ENCODE measurements around the gene KCNK10. TPM values are rescaled to one million over a fixed set of nuclear protein-coding genes. Genes with fewer than 3 reads are reported as not detected.

Gene KCNK10
- total RNA-seq, 6 donors from 2014 or later = 0.13 to 0.30 TPM; not detected in 4

DNA sequence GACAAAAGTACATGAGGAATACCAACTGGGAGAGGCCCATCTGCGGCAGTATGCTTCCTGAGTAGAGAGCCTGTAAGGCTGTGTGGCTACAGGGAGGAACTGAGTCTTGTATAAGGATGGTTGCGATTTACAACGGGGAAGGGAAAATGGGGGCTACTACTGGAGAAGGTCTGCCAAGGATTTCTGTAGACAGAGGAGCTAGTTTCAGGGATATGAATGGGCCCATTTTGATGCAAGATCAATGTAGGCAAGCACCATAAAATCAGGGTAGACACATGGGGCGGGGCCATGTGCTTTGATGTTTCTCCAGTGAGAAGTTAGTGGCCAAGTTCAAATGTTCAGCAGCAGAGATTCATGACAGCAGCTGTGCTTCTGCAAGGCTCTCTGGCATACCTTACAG lies 168.7 kb downstream of the KCNK10 start:
- no peaks in the 10 kb centered on the region for H3K9me3 ChIP-seq
- DNase-seq = no peak
- TF ChIP-seq POLR2A (IDR thresholded peaks at IDR 0.05) (no peak), EP300 (IDR thresholded peaks at IDR 0.05) (no peak), POLR2AphosphoS5 (IDR thresholded peaks at IDR 0.05) (no peak)
- TF ChIP-seq, protein P1, sequence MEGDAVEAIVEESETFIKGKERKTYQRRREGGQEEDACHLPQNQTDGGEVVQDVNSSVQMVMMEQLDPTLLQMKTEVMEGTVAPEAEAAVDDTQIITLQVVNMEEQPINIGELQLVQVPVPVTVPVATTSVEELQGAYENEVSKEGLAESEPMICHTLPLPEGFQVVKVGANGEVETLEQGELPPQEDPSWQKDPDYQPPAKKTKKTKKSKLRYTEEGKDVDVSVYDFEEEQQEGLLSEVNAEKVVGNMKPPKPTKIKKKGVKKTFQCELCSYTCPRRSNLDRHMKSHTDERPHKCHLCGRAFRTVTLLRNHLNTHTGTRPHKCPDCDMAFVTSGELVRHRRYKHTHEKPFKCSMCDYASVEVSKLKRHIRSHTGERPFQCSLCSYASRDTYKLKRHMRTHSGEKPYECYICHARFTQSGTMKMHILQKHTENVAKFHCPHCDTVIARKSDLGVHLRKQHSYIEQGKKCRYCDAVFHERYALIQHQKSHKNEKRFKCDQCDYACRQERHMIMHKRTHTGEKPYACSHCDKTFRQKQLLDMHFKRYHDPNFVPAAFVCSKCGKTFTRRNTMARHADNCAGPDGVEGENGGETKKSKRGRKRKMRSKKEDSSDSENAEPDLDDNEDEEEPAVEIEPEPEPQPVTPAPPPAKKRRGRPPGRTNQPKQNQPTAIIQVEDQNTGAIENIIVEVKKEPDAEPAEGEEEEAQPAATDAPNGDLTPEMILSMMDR (IDR thresholded peaks at IDR 0.05) = no peak
- 86 to 99% methylated on average over 4 of the region's 4 CpGs for WGBS, 2 donors
- no peak overlapping the region for H3K4me3 ChIP-seq
- ATAC-seq (ENCODE audit: low FRiP score in 2 of 2) = no peak
- H3K36me3 ChIP-seq = no peaks in the 10 kb centered on the region
- no peaks in the 10 kb centered on the region for H3K4me1 ChIP-seq
- H3K27ac ChIP-seq = no peak overlapping the region
- no peaks in the 10 kb centered on the region for H3K27me3 ChIP-seq

DNA sequence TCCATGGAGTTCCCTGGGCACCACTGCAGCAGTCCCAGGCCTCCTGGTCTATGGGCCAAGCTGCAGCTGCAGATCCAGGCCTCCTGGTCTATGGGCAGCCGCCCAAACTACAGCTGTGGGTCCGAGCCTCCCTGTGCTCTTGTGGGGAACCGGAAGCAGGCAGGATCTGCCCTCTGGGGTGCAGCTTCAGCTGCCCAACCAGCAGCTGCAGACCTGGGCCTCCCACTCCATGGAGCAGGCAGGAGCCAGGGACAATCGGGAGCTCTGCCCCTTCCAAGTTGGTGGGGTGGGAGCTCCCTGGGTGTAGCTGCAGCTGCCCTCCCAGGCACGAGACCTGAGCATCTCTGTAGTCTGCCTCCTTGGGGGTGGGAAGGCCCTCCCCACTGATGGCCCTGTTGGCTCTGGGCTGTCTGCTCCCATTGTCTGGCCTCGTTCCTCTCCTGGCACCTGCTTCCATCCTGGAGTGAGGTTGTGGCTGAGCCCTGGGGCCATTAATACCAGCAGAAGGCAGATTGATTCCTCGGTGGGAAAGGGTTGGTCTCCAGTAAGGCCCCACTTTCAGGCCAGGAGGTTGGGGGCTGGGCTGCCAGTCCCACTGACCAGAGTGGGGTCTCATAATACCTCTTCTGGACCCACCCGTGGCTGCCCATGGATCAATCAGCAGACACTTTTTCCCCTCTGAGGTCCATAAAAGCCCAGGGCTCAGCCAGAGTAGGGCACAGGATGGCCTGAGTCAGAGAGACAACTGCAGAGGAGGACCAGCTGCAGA lies 176.0 kb downstream of the KCNK10 start:
- peak in 1 of 2 donors; percentile 47 for DNase-seq
- ATAC-seq (ENCODE audit: low FRiP score in 2 of 2) = peak in 1 of 2 donors; percentile 9
- WGBS, 2 donors = 87 to 100% methylated on average over 1 to 7 of the region's 8 CpGs

DNA sequence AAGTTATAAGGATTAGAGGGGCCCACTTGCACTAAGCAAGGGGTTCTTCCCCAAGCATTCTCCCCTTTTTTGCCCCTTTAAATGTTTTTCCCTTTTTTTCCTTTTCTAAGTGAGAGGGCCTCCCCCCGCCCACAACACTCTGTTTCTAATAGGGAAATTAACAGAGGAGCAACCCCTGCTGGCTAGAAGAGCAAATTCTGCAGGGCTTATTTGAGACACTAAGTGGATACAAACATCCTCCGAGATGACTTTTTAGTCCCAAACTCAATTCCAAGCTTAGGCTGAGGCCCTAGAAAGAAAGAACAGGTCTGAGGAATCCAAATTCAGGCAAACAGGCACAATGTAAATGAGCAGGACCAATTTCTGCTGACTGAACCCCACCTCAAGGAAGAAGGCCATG lies 179.3 kb downstream of the KCNK10 start:
- 74 to 75% methylated on average over 2 of the region's 2 CpGs for WGBS, 2 donors
- DNase-seq = no peak
- no peak for TF ChIP-seq EP300 (IDR thresholded peaks at IDR 0.05)
- TF ChIP-seq POLR2AphosphoS5 (IDR thresholded peaks at IDR 0.05) = no peak
- TF ChIP-seq, protein P1 (IDR thresholded peaks at IDR 0.05) = no peak
- no peak for TF ChIP-seq POLR2A (IDR thresholded peaks at IDR 0.05)
- no peaks in the 10 kb centered on the region for H3K9me3 ChIP-seq
- H3K27me3 ChIP-seq = no peaks in the 10 kb centered on the region
- no peaks in the 10 kb centered on the region for H3K4me1 ChIP-seq
- no peak overlapping the region for H3K4me3 ChIP-seq
- H3K27ac ChIP-seq = no peak overlapping the region
- H3K36me3 ChIP-seq = no peaks in the 10 kb centered on the region
- ATAC-seq (ENCODE audit: low FRiP score in 2 of 2) = no peak

More for the DNA sequence above, 176.0 kb downstream of the KCNK10 start:
- Histone ChIP-seq H3K4me3 (no peak overlapping the region), H3K27me3 (no peaks in the 10 kb centered on the region), H3K4me1 (no peaks in the 10 kb centered on the region), H3K36me3 (no peaks in the 10 kb centered on the region), H3K27ac (no peak overlapping the region), H3K9me3 (no peaks in the 10 kb centered on the region)
- TF ChIP-seq POLR2A (IDR thresholded peaks at IDR 0.05) (no peak), POLR2AphosphoS5 (IDR thresholded peaks at IDR 0.05) (no peak), EP300 (IDR thresholded peaks at IDR 0.05) (no peak)
- TF ChIP-seq, protein P1 (IDR thresholded peaks at IDR 0.05) = no peak

DNA sequence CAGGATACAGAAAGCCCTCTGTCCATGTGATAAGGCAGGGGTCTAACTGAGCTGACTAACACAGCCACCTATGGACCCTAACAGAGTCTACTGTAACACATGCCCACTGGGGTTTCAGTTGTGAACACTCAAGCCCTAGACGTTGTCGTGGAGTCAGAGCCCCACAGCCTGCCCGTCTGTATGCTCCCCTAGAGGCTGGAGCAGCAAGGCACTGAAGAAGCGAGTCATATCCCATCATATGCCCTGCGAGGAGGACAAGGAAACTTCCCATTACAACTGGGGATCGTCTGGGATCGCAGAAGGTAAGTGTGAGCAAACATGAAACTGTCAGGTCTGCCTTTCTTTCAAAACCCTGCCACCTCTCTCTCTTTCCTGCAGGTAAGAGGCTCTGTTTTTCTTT lies 180.1 kb downstream of the KCNK10 start:
- no peaks in the 10 kb centered on the region for H3K4me1 ChIP-seq
- no peaks in the 10 kb centered on the region for H3K27me3 ChIP-seq
- H3K27ac ChIP-seq = no peak overlapping the region
- H3K4me3 ChIP-seq = no peak overlapping the region
- H3K36me3 ChIP-seq = no peaks in the 10 kb centered on the region
- DNase-seq (no peak), ATAC-seq (ENCODE audit: low FRiP score in 2 of 2) (no peak)
- H3K9me3 ChIP-seq = no peaks in the 10 kb centered on the region
- TF ChIP-seq, protein P1 (IDR thresholded peaks at IDR 0.05) = no peak
- no peak for TF ChIP-seq POLR2AphosphoS5 (IDR thresholded peaks at IDR 0.05)
- no peak for TF ChIP-seq EP300 (IDR thresholded peaks at IDR 0.05)
- no peak for TF ChIP-seq POLR2A (IDR thresholded peaks at IDR 0.05)
- WGBS, 2 donors = 42 to 51% methylated on average over 5 to 7 of the region's 7 CpGs

DNA sequence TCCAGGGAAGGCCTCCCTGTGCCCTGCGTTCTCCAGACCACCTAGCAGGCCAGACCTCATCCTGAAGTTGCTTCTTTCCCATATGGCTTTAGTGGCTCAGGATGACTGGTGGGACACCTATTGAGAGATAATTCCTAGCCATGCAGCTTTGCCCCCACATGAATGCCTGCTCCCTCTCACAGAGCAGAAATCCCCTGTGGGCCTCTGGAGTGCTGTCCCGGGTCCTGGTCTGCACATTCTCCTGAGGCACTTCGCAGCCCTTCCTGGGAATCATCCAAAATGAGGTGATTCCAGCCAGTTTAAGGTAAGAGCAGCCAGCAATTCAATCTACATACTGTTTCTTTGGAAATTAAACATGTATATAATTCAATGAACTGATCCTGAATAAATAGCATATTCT lies 182.2 kb downstream of the KCNK10 start:
- H3K4me1 ChIP-seq = no peaks in the 10 kb centered on the region
- WGBS, 2 donors = 76 to 78% methylated on average over 3 of the region's 3 CpGs
- no peak overlapping the region for H3K4me3 ChIP-seq
- H3K36me3 ChIP-seq = no peaks in the 10 kb centered on the region
- no peak overlapping the region for H3K27ac ChIP-seq
- TF ChIP-seq EP300 (IDR thresholded peaks at IDR 0.05) (no peak), POLR2A (IDR thresholded peaks at IDR 0.05) (no peak), POLR2AphosphoS5 (IDR thresholded peaks at IDR 0.05) (no peak)
- TF ChIP-seq, protein P1 (IDR thresholded peaks at IDR 0.05) = no peak
- no peaks in the 10 kb centered on the region for H3K27me3 ChIP-seq
- H3K9me3 ChIP-seq = no peaks in the 10 kb centered on the region
- ATAC-seq (ENCODE audit: low FRiP score in 2 of 2) = no peak
- DNase-seq = no peak
